GM18868 (cell line): ENCODE data around the gene FAM163A.
A peak's percentile ranks its signal among the peaks of the same experiment; 100 is the strongest.
"Not testable (repeated sequence)": the region's sequence is repeated elsewhere in the genome, so short reads cannot be mapped to it uniquely, and the experiment has no call there.

Experiments
- ATAC-seq: cut with Tn5 transposase; IDR thresholded peaks from one replicate; pipeline ENCODE4 v1.9.1; 2021; ENCODE audit warnings: mild to moderate bottlenecking, moderate library complexity; ENCODE audit not compliant: unreplicated experiment

FAM163A gene

DNA sequence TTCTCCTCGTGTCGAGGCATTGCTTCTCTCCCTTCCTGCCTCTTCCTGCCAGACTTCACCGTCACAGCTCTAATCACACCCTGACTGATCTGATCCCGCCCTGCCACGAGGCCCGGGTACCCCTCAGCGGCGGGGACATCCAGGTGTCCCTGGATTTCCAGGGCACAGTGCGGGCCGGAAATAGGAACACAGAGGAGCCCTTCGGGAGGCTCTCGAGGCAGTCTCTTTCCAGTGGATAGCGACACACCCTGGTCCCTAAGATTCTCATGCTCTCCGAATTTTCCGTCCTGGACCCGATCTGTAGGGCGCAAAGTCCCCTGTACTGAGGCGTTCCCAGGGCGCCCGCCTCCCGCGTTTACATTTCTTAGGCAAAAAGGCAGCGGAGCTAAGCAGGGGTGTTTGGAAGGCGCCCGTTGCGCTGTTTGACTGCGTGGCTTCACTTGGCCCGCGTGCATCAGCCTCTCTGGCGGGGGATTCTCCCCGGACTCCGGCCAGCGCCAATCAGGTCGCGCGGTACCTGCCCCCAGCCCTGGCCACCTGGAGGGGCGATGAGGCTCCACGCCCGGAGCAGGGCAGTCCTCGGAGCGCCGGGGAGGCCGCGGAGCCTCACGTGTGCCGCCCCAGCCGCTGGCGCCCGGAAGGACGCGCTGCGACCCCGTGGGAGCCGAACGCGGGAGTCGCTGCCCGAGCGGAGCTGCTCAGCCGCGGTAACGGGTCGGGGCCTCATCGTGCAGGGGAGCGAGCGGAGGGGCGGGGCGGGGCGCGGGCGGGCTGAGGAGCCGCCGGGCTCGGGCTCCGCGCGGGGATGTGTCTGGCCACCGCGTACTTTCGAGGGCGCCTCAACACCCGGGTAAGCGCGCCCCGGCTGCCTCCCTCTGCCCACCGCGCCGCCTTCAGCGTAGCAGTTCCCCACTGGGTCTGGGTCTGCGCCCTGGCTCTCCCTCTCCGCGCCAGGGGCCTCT lies at the start of gene FAM163A:
FAM163A (plus strand) TSS at position 575 of the 962 bp plus-strand sequence. CDS start 69,807 bp downstream, outside the sequence.
- ATAC-seq = no peak

DNA sequence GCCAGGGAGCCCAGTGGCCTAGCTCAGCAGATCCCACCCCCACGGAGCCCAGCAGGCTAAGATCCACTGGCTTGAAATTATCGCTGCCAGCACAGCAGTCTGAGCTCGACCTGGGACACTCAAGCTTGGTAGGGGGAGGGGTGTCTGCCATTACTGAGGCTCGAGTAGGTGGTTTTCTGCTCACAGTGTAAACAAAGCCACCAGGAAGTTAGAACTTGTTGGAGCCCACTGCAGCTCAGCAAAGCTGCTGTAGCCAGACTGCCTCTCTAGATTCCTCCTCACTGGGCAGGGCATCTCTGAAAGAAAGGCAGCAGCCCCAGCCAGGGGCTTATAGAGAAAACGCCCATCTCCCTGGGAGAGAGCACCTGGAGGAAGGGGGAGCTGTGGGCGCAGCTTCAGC lies 48.6 kb upstream of the FAM163A start:
- ATAC-seq = not testable (repeated sequence)

DNA sequence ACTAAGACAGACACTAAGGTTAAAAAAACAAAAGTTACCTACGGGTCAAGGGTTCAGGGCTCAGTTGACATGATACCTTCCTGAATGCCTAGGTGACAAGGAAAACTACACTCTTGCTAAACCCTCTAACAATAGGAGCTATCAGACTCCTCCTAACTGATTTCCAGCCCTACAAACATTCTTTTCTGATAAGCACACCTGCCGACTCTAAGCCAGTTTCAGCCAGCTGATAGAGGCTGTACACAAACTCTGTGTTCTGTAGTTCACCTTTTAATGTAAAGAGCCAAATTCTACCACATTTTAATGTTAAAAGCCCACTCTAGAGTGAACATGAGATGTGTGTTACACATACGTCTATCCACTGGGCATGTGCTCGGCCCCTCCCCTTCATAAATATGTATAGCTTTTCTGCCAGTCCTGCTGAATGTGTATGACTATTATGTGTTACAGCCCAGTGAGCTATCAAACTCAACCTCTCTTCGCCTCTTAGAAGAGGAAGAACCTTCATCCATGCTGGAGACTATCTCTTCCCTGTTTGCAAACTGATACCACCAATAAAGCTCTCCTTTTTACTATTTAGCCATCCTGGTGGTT lies 40.0 kb upstream of the FAM163A start:
- ATAC-seq = no peak

DNA sequence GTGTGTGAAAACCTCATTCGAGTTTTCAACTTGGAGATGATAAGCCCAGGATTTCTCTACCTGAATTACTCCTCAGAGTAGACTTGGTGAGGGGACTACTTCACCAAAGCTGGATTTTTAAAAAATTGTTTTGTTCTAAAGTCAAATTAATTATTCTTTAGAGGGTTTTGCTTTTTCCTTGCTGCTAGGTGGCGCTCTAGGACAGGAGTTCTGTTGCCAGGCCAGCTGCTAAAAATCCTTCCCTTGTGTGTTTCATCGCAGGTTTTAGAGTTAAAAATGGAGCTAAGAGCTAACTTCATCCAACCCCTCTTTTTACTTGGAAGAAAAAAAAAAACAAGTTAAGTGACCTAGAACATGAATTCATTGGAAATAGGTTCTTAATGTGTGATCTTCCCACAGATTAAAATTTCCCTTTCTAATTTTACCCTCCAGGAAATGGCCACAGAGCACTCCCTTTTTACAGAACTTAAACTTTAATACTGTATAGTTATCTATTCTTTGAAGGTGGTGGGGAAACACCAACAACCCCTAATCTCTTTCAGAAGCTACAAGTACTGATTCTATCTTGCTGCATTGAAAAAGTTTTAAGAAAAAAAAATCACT lies 36.7 kb upstream of the FAM163A start:
- ATAC-seq = peak; percentile 40

DNA sequence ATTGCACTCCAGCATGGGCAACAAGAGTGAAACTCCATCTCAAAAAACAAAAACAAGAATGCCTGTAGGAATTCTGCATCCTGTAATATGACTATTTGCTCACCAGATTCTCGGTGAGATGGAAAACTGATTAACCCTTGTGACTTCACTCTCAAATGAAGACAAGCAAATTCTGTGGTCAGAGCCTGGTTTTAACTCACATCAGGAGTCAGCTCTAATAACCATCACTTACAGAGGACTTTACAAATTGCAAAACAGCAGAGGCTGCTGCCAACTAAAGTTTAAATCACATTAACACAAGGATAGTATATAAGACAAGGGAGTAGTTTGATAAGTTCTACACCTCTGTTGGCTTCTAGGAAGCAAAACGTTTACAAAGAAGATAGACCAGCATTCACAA lies 35.7 kb upstream of the FAM163A start:
- ATAC-seq = no peak

DNA sequence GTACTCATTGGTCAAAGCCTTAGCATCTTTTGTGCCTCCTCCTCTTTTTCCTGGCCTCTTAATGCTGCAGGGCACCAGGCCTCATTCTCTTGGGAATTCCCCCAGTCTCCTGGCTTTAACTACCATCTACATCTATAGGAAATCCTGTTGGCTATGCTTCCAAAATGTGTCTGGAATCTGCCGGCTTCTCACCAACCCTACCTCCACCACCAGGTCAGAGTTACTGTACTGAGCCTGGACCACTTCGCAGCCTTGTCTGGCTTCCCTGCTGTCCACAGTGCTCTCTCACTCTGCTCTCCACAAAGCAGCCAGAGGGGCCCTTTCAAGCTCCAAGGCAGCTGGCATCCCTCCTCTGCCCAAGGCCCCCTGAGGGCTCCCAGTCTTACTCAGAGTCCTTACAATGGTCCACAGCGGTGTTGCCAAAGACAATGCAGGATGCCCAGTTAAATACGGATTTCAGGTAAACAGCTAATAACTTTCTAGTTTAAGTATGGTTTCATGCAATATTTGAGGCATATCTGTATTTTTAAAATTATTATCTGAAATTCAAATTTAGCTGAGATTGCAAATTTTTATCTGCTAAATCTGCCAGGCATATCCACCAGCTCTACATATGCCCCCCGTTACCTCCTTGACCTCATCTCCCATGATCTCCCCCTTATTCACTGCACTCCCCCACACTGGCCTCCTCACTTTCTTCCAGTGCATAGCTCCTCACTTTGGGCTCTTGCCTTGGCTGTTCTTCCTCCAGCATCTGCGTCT lies 34.5 kb upstream of the FAM163A start:
- no peak for ATAC-seq

DNA sequence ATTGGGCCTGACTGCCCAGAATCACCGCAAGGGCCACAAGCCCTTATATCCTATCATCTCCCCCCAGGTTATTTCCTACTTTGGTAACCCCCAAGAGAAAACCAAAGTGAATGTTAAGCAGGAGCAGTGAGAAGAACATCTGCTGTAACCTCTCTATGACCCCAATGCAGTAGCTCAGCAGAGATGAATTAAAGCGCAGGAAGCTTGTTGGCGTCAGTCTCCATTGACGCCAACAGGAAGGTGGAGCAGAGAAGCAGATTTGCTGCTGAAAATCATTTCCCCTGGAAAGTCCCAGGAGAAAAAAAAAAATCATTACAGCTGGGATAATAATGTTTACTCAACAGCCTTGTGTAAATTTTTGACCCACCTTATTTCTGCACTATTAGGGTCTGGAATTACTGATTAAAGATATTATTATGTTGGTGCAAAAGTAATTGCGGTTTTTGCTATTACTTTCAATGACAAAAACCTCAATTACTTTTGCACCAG lies 33.2 kb upstream of the FAM163A start:
- peak; percentile 94 for ATAC-seq

DNA sequence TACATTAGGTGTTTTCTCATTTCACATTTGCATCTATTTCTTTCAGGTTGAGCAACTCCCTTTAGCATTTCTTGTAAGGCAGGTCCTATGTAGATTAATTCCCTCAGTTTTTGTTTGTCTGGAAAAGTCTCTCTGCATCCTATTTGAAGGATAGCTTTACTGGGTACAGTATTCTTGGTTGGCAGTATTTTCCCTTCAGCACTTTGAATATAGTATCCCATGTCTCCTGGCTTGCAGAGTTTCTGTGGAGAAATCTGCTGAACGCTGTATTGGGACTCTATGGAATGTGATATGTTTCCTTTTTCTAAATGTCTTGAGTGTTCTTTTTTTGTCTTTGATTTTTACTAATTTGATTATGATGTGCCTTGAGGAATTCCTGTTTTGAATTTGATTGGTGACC lies 28.9 kb upstream of the FAM163A start:
- ATAC-seq = no peak

DNA sequence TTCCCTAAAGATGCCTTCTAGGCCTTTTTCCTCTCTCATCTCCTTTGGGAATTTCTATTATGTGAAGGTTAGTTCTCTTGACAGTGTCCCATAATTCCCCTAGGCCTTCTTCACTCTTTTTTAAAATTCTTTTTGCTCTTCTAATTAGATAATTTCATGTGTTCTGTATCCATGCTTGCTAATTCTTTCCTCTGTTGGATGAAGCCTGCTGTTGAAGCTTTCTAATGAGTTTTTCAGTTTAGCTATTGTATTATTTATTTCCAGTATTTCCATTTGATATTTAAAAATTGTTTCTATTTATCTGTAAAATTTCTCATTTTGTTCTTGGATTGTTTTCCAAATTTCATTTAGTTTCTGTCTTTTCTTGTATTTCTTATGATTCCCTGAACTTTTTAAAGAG lies 28.5 kb upstream of the FAM163A start:
- no peak for ATAC-seq

DNA sequence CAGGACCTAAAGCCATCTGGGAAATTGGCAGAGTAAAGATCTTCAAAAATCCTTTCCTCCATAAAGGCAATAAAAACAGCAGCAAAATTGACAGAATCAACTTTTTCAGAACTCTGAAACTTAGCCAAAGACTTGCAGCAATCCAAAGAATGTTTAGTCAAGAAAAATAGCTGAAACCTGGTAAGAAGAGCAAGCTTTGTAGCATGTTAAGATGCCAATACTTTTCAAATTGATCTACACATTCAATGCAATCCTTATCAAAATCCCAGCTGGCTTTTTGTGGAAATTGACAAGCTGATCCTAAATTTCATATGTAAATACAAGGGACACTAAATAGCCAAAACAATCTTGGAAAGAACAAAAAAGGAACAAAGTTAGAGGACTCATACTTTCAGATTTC lies 23.8 kb upstream of the FAM163A start:
- no peak for ATAC-seq

DNA sequence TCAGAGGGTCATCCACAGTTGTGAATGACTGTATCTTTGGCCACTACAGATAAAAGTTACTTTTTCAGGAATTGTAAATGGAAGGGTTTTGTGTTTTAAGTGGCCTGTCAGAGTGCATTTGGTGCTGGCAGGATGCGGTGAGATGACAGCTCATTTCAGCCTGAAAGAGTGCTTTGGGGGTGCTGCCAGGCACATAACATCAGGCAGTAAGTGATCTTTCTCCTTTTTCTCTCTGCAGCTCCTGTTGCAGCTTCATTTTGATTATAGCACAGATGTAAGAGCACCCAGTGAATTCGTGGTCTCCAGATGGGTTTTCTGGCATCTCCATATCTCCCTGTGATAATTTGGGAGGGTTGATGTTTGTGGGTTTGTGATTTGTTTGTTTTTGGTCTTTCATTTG lies 14.8 kb upstream of the FAM163A start:
- no peak for ATAC-seq

DNA sequence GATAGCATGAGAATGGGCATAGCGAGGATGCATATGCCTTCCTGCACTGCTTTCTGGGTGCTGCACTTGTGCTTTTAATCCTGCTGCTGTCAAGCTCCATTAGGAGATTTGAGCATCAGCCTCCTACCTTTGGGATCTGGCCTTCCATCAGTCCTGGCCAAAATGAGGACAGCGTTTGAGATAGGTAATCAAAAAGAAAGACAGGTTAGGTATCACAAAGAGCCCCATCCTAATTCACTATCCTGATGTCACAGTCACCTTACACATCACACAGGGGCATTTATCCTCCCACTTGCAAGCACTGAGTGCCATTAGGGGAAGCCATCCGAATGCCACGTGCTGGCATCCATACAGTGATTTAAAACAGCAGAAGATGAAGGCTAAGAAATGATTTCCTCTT lies 13.2 kb upstream of the FAM163A start:
- ATAC-seq = no peak

DNA sequence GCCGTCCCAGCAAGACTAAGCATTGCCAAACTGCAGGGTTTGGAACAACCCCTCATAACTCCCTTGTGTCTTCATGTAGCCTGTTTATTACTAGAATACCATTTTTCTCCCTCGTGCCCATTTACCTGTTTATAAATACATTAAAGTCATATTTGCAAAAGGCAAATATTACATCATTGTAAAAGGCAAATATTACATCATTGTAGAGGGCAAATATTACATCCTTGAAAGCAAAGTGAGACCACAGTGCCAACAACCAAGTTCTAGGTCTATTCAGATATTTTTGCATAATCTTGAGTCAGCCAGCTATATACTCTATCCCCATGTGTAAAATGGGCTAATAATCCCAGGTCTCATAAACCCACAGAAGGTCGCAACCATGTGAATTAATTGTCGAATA lies 11.4 kb upstream of the FAM163A start:
- ATAC-seq = no peak

DNA sequence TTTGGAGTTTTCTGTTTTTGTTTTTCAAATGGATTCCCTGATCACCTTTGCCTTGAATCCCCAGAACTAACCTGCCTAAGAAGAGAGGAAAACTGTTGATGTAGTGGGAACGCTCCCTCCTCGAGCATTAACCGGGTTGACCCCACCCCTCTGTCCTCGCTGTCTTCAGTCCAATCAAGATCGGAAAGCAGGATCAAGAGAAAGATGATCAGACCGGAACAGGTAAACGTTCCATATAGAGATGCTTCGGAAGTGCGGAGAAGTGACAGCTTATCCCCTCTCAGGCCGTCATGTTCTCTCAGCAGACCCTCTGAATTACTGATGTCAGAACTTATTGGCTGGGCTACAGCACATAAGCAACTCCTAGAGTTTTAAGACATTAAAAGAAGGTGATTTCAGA lies 800 bp upstream of the FAM163A start:
- ATAC-seq = no peak

DNA sequence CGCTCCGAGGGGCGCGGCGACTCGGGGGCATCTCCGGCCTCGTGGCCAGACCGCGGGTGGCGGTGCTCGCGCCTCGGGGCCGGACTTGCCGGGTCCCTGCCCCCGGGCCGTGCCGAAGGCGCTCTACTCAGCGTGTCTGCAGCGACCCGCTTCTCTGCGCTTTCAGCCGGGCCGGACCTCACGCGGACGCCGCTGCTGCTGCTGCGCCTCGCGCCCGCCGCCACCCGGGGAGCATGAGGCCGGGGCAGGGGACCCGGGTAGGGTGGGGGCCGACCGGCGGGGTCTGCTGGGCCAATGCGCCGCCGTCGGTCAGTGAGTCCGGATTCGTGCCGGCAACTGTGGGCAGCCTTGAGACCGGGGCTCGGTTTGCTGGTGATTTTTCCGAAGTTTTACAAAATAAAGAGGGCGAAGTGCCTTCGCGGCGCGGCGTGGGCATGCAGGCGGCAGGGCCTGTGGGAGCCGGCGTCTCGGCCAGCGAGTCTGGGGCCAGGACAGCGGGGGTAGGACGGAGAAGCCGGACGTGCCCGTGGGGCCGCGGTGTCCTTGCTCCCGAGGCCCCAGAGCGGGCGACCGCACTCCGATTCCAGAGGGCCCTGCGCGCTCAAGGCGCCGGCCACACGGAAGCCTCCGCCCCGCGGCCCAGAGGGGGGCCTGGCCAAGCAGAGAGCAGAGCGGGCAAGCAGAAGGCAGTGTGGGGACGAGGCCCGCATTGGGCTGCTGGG lies 749 bp downstream of the FAM163A start:
- no peak for ATAC-seq

DNA sequence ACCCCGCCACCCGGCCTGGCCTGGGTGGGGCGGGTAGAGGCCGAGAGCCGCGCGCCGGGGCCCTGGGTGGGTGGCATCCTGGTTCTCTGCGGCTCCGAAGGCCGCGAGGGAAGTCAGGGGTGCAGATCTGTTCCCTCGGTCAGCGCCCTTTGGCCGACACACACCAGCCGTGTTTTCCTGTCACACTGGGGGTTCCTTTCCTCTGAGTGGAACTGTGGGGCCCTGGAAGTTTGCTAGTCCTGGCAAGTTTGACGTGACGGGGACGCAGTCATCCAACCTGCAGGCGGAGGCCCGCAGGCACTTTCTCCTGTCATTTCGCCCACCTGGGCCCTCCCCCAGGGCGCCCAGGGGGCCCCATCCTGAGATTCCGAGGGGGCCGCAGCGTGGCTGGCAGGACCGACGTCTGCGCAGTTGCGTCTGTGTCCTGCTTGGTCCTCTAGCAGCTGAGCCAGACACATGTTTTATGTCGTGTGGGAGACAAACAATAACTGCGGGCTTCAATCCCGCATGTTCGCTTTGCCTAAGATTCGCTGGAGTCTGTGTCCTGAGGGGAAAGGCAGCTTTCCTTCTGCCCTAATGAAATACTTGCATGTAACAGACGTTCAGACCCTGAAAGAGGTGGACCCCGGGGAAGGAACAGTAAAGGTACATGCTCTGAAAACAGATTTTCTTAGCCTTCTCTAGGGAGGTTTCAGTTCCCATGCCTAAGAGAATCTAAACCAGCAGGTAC lies 1.5 kb downstream of the FAM163A start:
- ATAC-seq = no peak

DNA sequence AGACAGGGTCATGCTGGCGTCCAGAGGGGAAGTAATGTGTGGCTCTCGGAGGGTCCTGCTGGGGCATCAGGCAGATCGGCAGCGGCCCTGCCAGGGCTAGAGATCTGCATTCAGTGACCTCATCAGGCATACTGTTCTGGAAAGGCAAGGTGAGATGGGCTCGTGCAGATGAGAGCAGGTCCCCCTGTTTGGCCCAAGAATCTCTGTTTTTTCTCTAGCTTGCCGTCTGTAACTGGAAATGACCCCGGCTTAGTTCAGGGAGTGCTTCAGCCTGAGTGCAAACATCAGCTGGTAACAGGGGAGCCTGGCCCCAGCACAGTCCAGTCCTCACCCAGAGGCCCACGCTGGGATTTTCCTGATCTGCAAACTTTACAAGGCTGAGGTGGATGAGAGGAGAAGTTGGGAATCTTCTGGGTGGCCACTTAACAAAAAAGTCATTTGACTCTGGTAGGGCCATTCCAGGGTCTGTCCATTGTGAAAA lies 2.1 kb downstream of the FAM163A start:
- ATAC-seq = no peak

DNA sequence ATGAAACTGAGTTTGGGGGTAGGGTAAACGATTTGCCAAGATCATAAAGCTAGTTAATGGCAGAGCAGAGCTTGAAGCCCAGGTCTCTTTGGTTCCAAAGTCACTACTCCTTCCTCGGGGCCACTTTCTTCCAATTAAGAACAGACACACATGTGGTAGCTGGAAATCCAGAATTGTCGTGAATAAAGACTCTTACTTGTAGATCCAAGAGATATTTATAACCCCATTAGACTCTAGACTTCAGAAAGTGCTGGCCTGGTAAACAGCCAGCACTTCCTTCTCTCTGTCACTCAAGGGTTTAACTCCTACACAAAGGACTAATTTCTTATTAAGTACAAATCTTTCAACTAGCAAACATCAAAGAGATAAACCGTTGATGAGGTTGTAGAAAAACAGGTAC lies 2.7 kb downstream of the FAM163A start:
- ATAC-seq = no peak

DNA sequence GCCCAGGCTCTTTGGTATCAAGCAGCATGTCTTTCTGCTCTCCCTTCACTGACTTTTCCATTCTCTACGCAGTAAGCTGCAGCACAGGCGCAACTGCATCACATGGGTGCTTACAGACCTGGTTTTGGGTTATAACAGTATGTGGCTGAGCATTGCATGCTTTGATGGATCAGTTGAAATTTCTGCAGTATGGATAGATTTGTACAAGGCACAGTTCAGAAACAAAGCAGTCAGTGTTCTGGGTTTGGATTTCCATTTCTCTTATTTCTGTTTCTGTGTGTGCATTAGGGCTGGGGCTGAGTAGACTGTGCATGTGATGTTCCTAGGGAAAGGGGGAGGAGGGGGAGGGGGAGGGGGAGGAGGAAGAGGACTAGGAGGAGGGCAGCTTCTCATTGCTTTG lies 4.5 kb downstream of the FAM163A start:
- no peak for ATAC-seq

DNA sequence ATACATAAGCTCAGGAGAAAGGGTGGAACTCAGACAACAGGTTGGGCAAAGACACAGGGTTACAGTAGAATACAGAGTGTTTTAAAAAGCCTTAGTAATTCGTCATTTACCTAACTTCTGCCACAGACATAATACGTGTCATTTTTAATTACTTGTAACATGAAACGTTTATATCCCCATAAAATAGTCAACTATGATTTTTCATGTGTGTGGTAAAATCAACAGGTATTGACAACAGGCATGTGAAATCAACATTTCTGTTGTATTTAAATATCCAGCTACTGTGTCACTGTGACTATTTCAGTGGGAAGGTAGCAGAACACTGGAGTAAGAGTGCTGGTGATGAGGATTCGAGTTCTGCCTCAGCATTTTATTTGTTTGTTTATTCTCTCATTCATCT lies 5.7 kb downstream of the FAM163A start:
- ATAC-seq = no peak
